ENCODE data around the gene RGS7. TPM values are rescaled to one million over a fixed set of nuclear protein-coding genes. Genes with fewer than 3 reads are reported as not detected.

The RGS7 gene
- total RNA-seq, 1 experiment from 2014 or later, result 1.5 TPM

DNA sequence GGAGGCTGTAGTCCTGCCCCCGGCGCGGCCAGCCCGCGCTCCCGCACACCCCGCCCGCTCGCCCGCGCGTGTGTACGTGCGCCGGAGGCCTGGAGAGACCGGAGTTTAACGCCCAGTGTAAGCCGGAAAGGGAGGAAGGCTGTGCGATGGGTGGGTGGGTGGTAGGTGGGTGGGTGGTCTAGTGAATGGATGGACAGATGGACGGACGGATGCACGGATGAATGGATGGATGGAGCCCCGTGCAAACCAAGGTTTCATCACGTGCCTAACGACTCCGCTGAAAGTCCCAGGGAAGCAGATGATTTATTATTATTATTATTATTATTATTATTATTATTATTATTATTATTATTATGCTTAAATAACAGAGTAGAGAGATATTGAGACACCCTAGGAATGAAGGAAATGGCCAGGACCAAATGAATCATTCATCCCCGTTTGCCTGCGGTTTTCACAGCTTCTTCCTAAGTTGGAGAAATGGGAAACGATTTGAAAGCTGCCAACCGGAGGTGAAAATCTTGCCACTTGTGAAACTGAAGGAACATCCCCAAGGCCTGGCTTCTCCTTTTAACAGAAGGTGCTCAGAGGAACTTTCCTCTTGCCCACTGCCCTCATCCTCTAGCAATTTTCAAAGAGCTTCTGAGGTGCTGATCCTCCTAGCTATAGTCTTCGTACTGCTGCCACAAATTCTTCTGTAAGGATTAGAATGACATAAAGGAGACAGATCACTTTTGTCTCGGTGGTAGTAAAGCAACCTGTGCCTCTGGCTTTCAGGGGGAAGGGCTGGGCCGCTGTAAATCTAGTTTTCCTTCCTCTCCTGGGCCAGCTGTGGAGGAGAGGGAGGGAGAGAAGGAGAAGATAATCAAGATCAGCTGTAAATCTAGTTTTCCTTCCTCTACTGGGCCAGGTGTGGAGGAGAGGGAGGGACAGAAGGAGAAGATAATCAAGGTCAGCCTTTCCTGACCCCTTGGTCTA is 648 bp upstream of the RGS7 start:
- Histone ChIP-seq H3K79me2 (ENCODE audit: insufficient read depth, low read length) (no peaks in the 10 kb centered on the region), H3K79me1 (ENCODE audit: insufficient read depth, low read depth, low read length, poor library complexity, severe bottlenecking) (no peaks in the 10 kb centered on the region), H3K27me3 (ENCODE audit: insufficient read depth, low read length) (peaks cover 3% of the 10 kb centered on the region; the same call in 1 of the 2 replicates), H2BK20ac (ENCODE audit: low read depth, low read length, poor library complexity, severe bottlenecking) (no peak overlapping the region), H3K4ac (ENCODE audit: low read depth, low read length) (no peak overlapping the region), H2AK5ac (ENCODE audit: insufficient read length, low read length) (no peak overlapping the region), H2BK5ac (ENCODE audit: insufficient read length, low read length) (no peak overlapping the region), H2AFZ (ENCODE audit: low read length) (no peak overlapping the region), H3T11ph (ENCODE audit: low read length) (no peak overlapping the region), H3K4me1 (ENCODE audit: insufficient read depth, low read length) (peaks cover 2% of the 10 kb centered on the region; the same call in 1 of the 2 replicates), H2BK12ac (ENCODE audit: insufficient read length, low read depth, low read length) (no peak overlapping the region), H3K9ac (ENCODE audit: extremely low read depth, insufficient read length, low read length) (no peak overlapping the region), H2BK15ac (ENCODE audit: low read depth, low read length) (no peak overlapping the region), H3K9me3 (ENCODE audit: control insufficient read depth, low read depth, low read length) (no peaks in the 10 kb centered on the region), H4K8ac (replicated peaks; ENCODE audit: insufficient read length, low read depth, low read length) (no peak overlapping the region), H3K18ac (ENCODE audit: insufficient read length, low read depth, low read length) (no peak overlapping the region), H3K23me2 (ENCODE audit: insufficient read length, low read depth, low read length, poor library complexity, severe bottlenecking) (peaks cover 4% of the 10 kb centered on the region), H4K5ac (ENCODE audit: insufficient read length, low read depth, low read length) (no peak overlapping the region), H3K56ac (ENCODE audit: insufficient read length, low read depth, low read length) (no peak overlapping the region), H3K14ac (ENCODE audit: insufficient read depth, low read length) (no peak overlapping the region), H3K4me2 (ENCODE audit: insufficient read depth, insufficient read length, low read length) (peak overlapping the region; percentile 53), H3K23ac (ENCODE audit: insufficient read length, low read depth, low read length) (no peak overlapping the region), H3K27ac (ENCODE audit: insufficient read length, low read depth, low read length) (no peak overlapping the region), H4K20me1 (ENCODE audit: control insufficient read depth, insufficient read depth, insufficient read length) (peaks cover 3% of the 10 kb centered on the region), H4K91ac (ENCODE audit: insufficient read length, low read depth, low read length) (no peak overlapping the region), H2BK120ac (ENCODE audit: low read depth, low read length, poor library complexity, severe bottlenecking) (no peak overlapping the region)
- TF ChIP-seq, protein P1, sequence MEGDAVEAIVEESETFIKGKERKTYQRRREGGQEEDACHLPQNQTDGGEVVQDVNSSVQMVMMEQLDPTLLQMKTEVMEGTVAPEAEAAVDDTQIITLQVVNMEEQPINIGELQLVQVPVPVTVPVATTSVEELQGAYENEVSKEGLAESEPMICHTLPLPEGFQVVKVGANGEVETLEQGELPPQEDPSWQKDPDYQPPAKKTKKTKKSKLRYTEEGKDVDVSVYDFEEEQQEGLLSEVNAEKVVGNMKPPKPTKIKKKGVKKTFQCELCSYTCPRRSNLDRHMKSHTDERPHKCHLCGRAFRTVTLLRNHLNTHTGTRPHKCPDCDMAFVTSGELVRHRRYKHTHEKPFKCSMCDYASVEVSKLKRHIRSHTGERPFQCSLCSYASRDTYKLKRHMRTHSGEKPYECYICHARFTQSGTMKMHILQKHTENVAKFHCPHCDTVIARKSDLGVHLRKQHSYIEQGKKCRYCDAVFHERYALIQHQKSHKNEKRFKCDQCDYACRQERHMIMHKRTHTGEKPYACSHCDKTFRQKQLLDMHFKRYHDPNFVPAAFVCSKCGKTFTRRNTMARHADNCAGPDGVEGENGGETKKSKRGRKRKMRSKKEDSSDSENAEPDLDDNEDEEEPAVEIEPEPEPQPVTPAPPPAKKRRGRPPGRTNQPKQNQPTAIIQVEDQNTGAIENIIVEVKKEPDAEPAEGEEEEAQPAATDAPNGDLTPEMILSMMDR (conservative IDR thresholded peaks at IDR 0.05), result no peak
- Mint-ChIP-seq H3K4me3 (peak overlapping the region; percentile 60 to 86), H3K4me1 (peaks cover 9 to 13% of the 10 kb centered on the region in 2 experiments), H3K36me3 (ENCODE audit: insufficient read depth in 1 of 3, low read depth in 3 of 3) (no peaks in the 10 kb centered on the region; a peak in 1 of 7 replicates), H3K27ac (no peak overlapping the region; a peak in 1 of 7 replicates), H3K9me3 (no peaks in the 10 kb centered on the region), H3K27me3 (ENCODE audit: low read depth) (peaks cover 31% of the 10 kb centered on the region)
- no CpG with 5 or more reads among the region's 33 CpGs for WGBS (ENCODE audit: extremely low coverage, insufficient read length, low lambda C conversion rate)
- no peak for DNase-seq
